Vagina (tissue), 2 donors: ENCODE results near the gene KIF27. TPM values are rescaled to one million over a fixed set of nuclear protein-coding genes. Genes with fewer than 3 reads are reported as not detected.
A peak's percentile ranks its signal among the peaks of the same experiment; 100 is the strongest.

Experiments
- DNase-seq, 2 donors: peaks; one replicate each; pipeline ENCODE4 v3.0.0-alpha.2; 2017; ENCODE audit errors: extremely low spot score in 2 of 2
- H3K27ac ChIP-seq: fragments of 200-600 bp; sonication (generic); one replicate; pipeline ENCODE4 v1.5.1; 2019
- H3K27me3 ChIP-seq: fragments of 200-600 bp; sonication (generic); one replicate; pipeline ENCODE4 v1.5.1; 2019
- H3K36me3 ChIP-seq, 2 donors: fragments of 200-600 bp; sonication (generic); one replicate each; pipeline ENCODE4 v1.5.1; 2017 to 2019
- H3K4me1 ChIP-seq: fragments of 200-600 bp; sonication (generic); one replicate; pipeline ENCODE4 v1.5.1; 2019
- H3K4me3 ChIP-seq, 2 donors: fragments of 200-600 bp; sonication (generic); 1 replicate in 1 of 2; 2 replicates in 1 of 2; pipeline ENCODE4 v1.5.1; 2016 to 2019
- H3K9me3 ChIP-seq: fragments of 200-600 bp; sonication (generic); one replicate; pipeline ENCODE4 v1.5.1; 2019
- CTCF ChIP-seq, 3 experiments: fragments of 450-650 bp in 2 of 3; fragments of 200-600 bp in 1 of 3; sonication (generic) in 1 of 3; IDR thresholded peaks; one replicate each; pipeline ENCODE4 v1.5.1; 2017 to 2019; ENCODE audit warnings: antibody characterized with exemption in 3 of 3, mild to moderate bottlenecking in 2 of 3, moderate library complexity in 2 of 3
- POLR2A ChIP-seq, 2 donors: fragments of 450-650 bp; IDR thresholded peaks; one replicate each; pipeline ENCODE4 v1.6.1; 2017; ENCODE audit warnings: antibody characterized with exemption in 2 of 2, mild to moderate bottlenecking in 2 of 2, moderate library complexity in 2 of 2
- POLR2AphosphoS5 ChIP-seq, 2 donors: sonication (generic); formaldehyde crosslinking; IDR thresholded peaks; one replicate each; pipeline ENCODE4 v1.9.0; 2017; ENCODE audit warnings: antibody characterized with exemption in 2 of 2, mild to moderate bottlenecking in 2 of 2, low read depth in 1 of 2; ENCODE audit not compliant: insufficient read depth in 1 of 2
- intact Hi-C: fragments of 100-400 bp; cut with DNase I; formaldehyde crosslinking; loops from one replicate; pipeline ENCODE4 v1.15.1; 2023
- total RNA-seq: library from RNA; depleted of rRNA; stranded (reverse); fragments of >200 nt; gene quantifications from one replicate; pipeline ENCODE4 v1.2.3, GENCODE V29; 2016

Gene KIF27
- total RNA-seq, 1 donor from 2014 or later = 6.1 TPM

GRCh38 chr9:83937861-83938455 lies 16.7 kb upstream of the KIF27 start:
- Histone ChIP-seq H3K27ac (no peak overlapping the region), H3K4me1 (peaks cover 18% of the 10 kb centered on the region), H3K27me3 (no peaks in the 10 kb centered on the region), H3K4me3 (no peak overlapping the region), H3K36me3 (peaks cover 0 to 21% of the 10 kb centered on the region in 2 donors), H3K9me3 (no peaks in the 10 kb centered on the region)
- intact Hi-C loops = loop anchor here (5.0 kb wide), 1 partner anchor 324 kb away; no protein-coding TSS in a partner anchor
- peak; percentile 55 to 79 (median 73) for TF ChIP-seq CTCF (IDR thresholded peaks at IDR 0.05)
- TF ChIP-seq POLR2AphosphoS5 (IDR thresholded peaks at IDR 0.05; ENCODE audit: insufficient read depth in 1 of 2, low read depth in 1 of 2) = peak in 1 of 2 donors; percentile 11
- TF ChIP-seq POLR2A (IDR thresholded peaks at IDR 0.05) = no peak
- DNase-seq = no peak

GRCh38 chr9:83936523-83936922 lies 15.3 kb upstream of the KIF27 start:
- no peak overlapping the region for H3K4me3 ChIP-seq
- no peaks in the 10 kb centered on the region for H3K27me3 ChIP-seq
- TF ChIP-seq CTCF (IDR thresholded peaks at IDR 0.05) (no peak), POLR2AphosphoS5 (IDR thresholded peaks at IDR 0.05; ENCODE audit: insufficient read depth in 1 of 2, low read depth in 1 of 2) (no peak), POLR2A (IDR thresholded peaks at IDR 0.05) (no peak)
- H3K27ac ChIP-seq = no peak overlapping the region
- H3K4me1 ChIP-seq = peaks cover 18% of the 10 kb centered on the region
- intact Hi-C loops = loop anchor here (5.0 kb wide), 1 partner anchor 326 kb away; no protein-coding TSS in a partner anchor
- DNase-seq = no peak
- H3K36me3 ChIP-seq = peaks cover 0 to 21% of the 10 kb centered on the region in 2 donors
- H3K9me3 ChIP-seq = no peaks in the 10 kb centered on the region

- Histone ChIP-seq H3K27ac (no peak overlapping the region), H3K4me3 (no peak overlapping the region), H3K4me1 (peaks cover 18% of the 10 kb centered on the region), H3K36me3 (peaks cover 0 to 21% of the 10 kb centered on the region in 2 donors), H3K27me3 (no peaks in the 10 kb centered on the region), H3K9me3 (no peaks in the 10 kb centered on the region)
- no peak for TF ChIP-seq POLR2AphosphoS5 (IDR thresholded peaks at IDR 0.05; ENCODE audit: insufficient read depth in 1 of 2, low read depth in 1 of 2)
- no peak for TF ChIP-seq CTCF (IDR thresholded peaks at IDR 0.05)
- TF ChIP-seq POLR2A (IDR thresholded peaks at IDR 0.05) = no peak
- intact Hi-C loops = loop anchor here (5.0 kb wide), 1 partner anchor 327 kb away; no protein-coding TSS in a partner anchor
- DNase-seq = no peak
Measured at GRCh38 chr9:83935276-83935935, 14.2 kb upstream of the KIF27 start.

GRCh38 chr9:83934569-83935275 lies 13.5 kb upstream of the KIF27 start:
- no peak overlapping the region for H3K27ac ChIP-seq
- H3K27me3 ChIP-seq = no peaks in the 10 kb centered on the region
- intact Hi-C loops = loop anchor here (5.0 kb wide), 1 partner anchor 328 kb away; no protein-coding TSS in a partner anchor
- H3K4me1 ChIP-seq = peaks cover 18% of the 10 kb centered on the region
- TF ChIP-seq POLR2A (IDR thresholded peaks at IDR 0.05) (no peak), CTCF (IDR thresholded peaks at IDR 0.05) (no peak), POLR2AphosphoS5 (IDR thresholded peaks at IDR 0.05; ENCODE audit: insufficient read depth in 1 of 2, low read depth in 1 of 2) (peak in 1 of 2 donors; percentile 45)
- H3K4me3 ChIP-seq = no peak overlapping the region
- DNase-seq = no peak
- no peaks in the 10 kb centered on the region for H3K9me3 ChIP-seq
- peaks cover 0 to 14% of the 10 kb centered on the region in 2 donors for H3K36me3 ChIP-seq
